Smooth muscle cell (in vitro differentiated cells): ENCODE results near the gene CEP126. TPM values are rescaled to one million over a fixed set of nuclear protein-coding genes. Genes with fewer than 3 reads are reported as not detected.

Source experiments
- DNase-seq: peaks from one replicate; lab custom pipeline; 2025; ENCODE audit not compliant: unreplicated experiment; lab: John Stamatoyannopoulos, UW
- H2AFZ ChIP-seq: fragments of 200-600 bp; sonication (generic); 2 replicates; pipeline ENCODE4 v1.6.0; 2016; ENCODE audit warnings: antibody characterized with exemption, low read depth, mild to moderate bottlenecking
- H3F3A ChIP-seq: fragments of 200-600 bp; sonication (generic); 2 replicates; pipeline ENCODE4 v1.6.0; 2017; ENCODE audit warnings: antibody characterized with exemption, low read depth
- H3K27ac ChIP-seq: fragments of 200-600 bp; sonication (generic); 2 replicates; pipeline ENCODE4 v1.5.1; 2016; ENCODE audit warnings: low read depth, mild to moderate bottlenecking
- H3K27me3 ChIP-seq: fragments of 200-600 bp; sonication (generic); 2 replicates; pipeline ENCODE4 v1.6.1; 2016; ENCODE audit warnings: low read depth, mild to moderate bottlenecking
- H3K36me3 ChIP-seq: fragments of 200-600 bp; sonication (generic); 2 replicates; pipeline ENCODE4 v1.5.1; 2016; ENCODE audit warnings: low read depth
- H3K4me1 ChIP-seq: fragments of 200-600 bp; sonication (generic); 2 replicates; pipeline ENCODE4 v1.5.1; 2016; ENCODE audit warnings: low read depth
- H3K4me2 ChIP-seq: fragments of 200-600 bp; sonication (generic); 2 replicates; pipeline ENCODE4 v1.6.0; 2016; ENCODE audit warnings: mild to moderate bottlenecking
- H3K4me3 ChIP-seq: fragments of 200-600 bp; sonication (generic); 2 replicates; pipeline ENCODE4 v1.5.1; 2016; ENCODE audit warnings: mild to moderate bottlenecking
- H3K79me2 ChIP-seq: fragments of 200-600 bp; sonication (generic); 2 replicates; pipeline ENCODE4 v1.6.0; 2016; ENCODE audit warnings: low read depth, mild to moderate bottlenecking
- H3K9ac ChIP-seq: fragments of 200-600 bp; sonication (generic); 2 replicates; pipeline ENCODE4 v1.6.0; 2016; ENCODE audit warnings: low read depth
- H3K9me3 ChIP-seq: fragments of 200-600 bp; sonication (generic); replicated peaks from 2 replicates; pipeline ENCODE4 v1.5.1; 2016; ENCODE audit warnings: low read depth
- H4K20me1 ChIP-seq: fragments of 200-600 bp; sonication (generic); 2 replicates; pipeline ENCODE4 v1.6.0; 2016; ENCODE audit warnings: low read depth
- WGBS: methylation state at CpG from one replicate; pipeline ENCODE4 v1.1.7; 2016; ENCODE audit warnings: low lambda C conversion rate; 5-methylcytosine and 5-hydroxymethylcytosine counted together
- polyA plus RNA-seq: library from polyadenylated mRNA; unstranded; fragments of >200 nt; fragmentation: Nextera tagmentation; extraction: Ambion mirVana; gene quantifications from 2 replicates; pipeline ENCODE4 v1.2.1, GENCODE V29; 2016
- total RNA-seq: library from RNA; depleted of rRNA; stranded (reverse); fragments of >200 nt; gene quantifications from 2 replicates; pipeline ENCODE4 v1.2.3, GENCODE V29; 2014
- TF ChIP-seq, protein P1 (sequence below): fragments of 200-600 bp; sonication (generic); IDR thresholded peaks from 2 replicates; pipeline ENCODE4 v1.5.1; 2017; ENCODE audit warnings: borderline replicate concordance, mild to moderate bottlenecking, antibody characterized with exemption; ENCODE audit not compliant: insufficient read depth, poor library complexity, severe bottlenecking

Gene CEP126
- total and polyA plus RNA-seq, 2 experiments from 2014 or later, result 1.6 to 2.3 TPM

DNA sequence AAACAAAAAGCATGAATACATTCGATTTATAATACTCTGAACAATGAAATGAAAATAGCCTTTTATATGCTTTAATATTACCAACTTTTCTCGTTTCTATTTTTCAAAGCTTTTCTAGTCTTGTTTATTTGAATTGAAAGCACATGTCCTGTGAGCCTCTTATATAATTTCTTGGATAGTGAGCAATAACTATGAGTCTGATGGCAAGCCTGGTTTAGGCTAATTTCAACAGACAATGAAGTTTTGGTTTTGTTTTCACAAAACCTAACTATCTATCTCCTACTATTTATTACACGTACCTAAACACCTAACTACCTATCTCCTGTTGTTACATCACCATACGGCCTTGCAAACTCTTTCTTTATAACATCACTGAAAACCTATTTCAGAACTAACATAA, 29.2 kb upstream of the CEP126 start:
- Histone ChIP-seq H3F3A (no peaks in the 10 kb centered on the region), H3K9ac (no peak overlapping the region), H3K27ac (no peak overlapping the region), H3K4me2 (no peak overlapping the region), H3K4me1 (no peaks in the 10 kb centered on the region), H2AFZ (no peak overlapping the region), H3K36me3 (no peaks in the 10 kb centered on the region), H4K20me1 (no peaks in the 10 kb centered on the region), H3K9me3 (no peaks in the 10 kb centered on the region), H3K79me2 (no peaks in the 10 kb centered on the region), H3K27me3 (no peaks in the 10 kb centered on the region), H3K4me3 (no peak overlapping the region)
- 90% methylated on average over 4 of the region's 4 CpGs for WGBS
- DNase-seq, result no peak
- TF ChIP-seq, protein P1, sequence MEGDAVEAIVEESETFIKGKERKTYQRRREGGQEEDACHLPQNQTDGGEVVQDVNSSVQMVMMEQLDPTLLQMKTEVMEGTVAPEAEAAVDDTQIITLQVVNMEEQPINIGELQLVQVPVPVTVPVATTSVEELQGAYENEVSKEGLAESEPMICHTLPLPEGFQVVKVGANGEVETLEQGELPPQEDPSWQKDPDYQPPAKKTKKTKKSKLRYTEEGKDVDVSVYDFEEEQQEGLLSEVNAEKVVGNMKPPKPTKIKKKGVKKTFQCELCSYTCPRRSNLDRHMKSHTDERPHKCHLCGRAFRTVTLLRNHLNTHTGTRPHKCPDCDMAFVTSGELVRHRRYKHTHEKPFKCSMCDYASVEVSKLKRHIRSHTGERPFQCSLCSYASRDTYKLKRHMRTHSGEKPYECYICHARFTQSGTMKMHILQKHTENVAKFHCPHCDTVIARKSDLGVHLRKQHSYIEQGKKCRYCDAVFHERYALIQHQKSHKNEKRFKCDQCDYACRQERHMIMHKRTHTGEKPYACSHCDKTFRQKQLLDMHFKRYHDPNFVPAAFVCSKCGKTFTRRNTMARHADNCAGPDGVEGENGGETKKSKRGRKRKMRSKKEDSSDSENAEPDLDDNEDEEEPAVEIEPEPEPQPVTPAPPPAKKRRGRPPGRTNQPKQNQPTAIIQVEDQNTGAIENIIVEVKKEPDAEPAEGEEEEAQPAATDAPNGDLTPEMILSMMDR, result no peak

DNA sequence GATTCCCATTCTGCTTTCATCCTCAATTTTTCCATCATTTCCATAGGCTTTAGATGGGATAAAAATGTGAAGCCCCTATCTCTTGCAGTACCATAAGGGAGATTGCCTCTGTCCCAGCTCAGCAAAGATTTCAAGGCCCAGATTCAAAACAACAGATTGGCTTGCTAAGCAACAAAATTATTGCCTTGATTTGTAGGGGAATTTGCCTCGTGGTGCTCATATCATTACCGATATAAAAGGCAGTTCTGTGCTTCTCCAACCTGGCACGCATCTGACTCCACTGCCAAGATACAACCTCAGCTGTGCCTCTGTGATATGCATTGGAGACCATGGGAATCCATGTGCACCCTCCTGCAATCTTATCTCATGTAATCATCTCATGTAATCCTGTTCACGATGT, 25.0 kb upstream of the CEP126 start:
- Histone ChIP-seq H3K4me3 (no peak overlapping the region), H3F3A (no peaks in the 10 kb centered on the region), H3K4me1 (no peaks in the 10 kb centered on the region), H4K20me1 (no peaks in the 10 kb centered on the region), H3K4me2 (no peak overlapping the region), H3K36me3 (no peaks in the 10 kb centered on the region), H3K27ac (no peak overlapping the region), H3K27me3 (no peaks in the 10 kb centered on the region), H2AFZ (no peak overlapping the region), H3K9me3 (no peaks in the 10 kb centered on the region), H3K9ac (no peak overlapping the region), H3K79me2 (no peaks in the 10 kb centered on the region)
- no peak for DNase-seq
- TF ChIP-seq, protein P1, result no peak
- 86% methylated on average over 4 of the region's 4 CpGs for WGBS

DNA sequence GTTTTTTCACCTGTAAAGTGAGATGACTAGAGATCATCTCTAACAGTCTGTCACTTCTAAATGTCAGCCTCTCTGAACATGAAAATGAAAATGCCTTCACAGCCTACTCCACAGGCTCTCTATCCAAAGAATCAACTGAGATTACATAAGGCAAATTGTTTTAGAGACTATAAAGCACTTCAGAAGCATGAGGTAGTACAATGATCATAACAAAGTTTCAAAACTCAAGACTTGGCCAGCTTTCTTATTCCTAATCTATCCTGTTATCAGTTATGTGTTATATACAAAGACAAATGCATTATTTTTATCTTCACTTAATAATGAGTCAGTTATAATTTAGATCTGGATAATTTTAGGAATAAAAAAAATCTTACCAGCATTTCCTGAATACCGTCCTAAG, 20.3 kb upstream of the CEP126 start:
- Histone ChIP-seq H3K36me3 (no peaks in the 10 kb centered on the region), H3K79me2 (no peaks in the 10 kb centered on the region), H3K4me3 (no peak overlapping the region), H3K9ac (no peak overlapping the region), H3K27me3 (no peaks in the 10 kb centered on the region), H2AFZ (no peak overlapping the region), H3K9me3 (no peaks in the 10 kb centered on the region), H4K20me1 (no peaks in the 10 kb centered on the region), H3K4me1 (no peaks in the 10 kb centered on the region), H3F3A (no peaks in the 10 kb centered on the region), H3K27ac (no peak overlapping the region), H3K4me2 (no peak overlapping the region)
- TF ChIP-seq, protein P1, result no peak
- no peak for DNase-seq
- WGBS, result 88% methylated on average over 1 of the region's 1 CpG

DNA sequence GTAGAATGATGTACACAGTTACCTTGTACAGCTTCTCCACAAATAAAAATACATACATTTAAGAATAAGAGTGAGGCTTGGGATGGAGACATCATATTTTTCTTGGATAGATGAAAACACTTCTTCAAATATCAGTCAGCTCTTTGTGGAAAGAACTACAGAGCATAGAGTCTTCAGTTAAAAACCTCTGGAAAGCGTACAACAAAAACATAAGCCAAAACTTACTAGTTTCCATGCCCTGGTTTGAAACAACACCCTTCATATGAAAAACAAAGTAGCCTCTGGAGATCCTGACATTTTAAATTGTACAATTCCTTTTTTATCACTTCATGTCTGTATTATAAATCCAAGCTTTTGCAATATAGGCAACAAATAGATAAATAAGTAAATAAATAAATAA, 7.0 kb upstream of the CEP126 start:
- Histone ChIP-seq H3K27ac (no peak overlapping the region), H3K9ac (no peak overlapping the region), H3K4me1 (no peaks in the 10 kb centered on the region), H3K4me2 (no peak overlapping the region), H2AFZ (no peak overlapping the region), H3K27me3 (no peaks in the 10 kb centered on the region), H4K20me1 (no peaks in the 10 kb centered on the region), H3K9me3 (no peaks in the 10 kb centered on the region), H3K4me3 (no peak overlapping the region), H3K79me2 (no peaks in the 10 kb centered on the region), H3F3A (no peaks in the 10 kb centered on the region), H3K36me3 (no peaks in the 10 kb centered on the region)
- no peak for DNase-seq
- TF ChIP-seq, protein P1, result no peak
- 92% methylated on average over 1 of the region's 1 CpG for WGBS
